GM08714 (cell line): Measurements from ENCODE around the gene KCTD17.

Experiments
- H3K4me3 ChIP-seq: fragments of 200-500 bp; sonication (Bioruptor generic); 2 replicates; pipeline ENCODE4 v1.5.1; 2014; ENCODE audit warnings: mild to moderate bottlenecking, low read length, inconsistent platforms
- ZNF274 ChIP-seq: IDR thresholded peaks from 2 replicates; pipeline ENCODE4 v1.6.1; 2012; ENCODE audit warnings: mild to moderate bottlenecking, low read depth, low read length

The KCTD17 gene

GRCh38 chr22:37026325-37026724, 25.2 kb upstream of the KCTD17 start:
- no peak overlapping the region for H3K4me3 ChIP-seq
- no peak for TF ChIP-seq ZNF274

- TF ChIP-seq ZNF274 = no peak
- no peak overlapping the region for H3K4me3 ChIP-seq
Measured at GRCh38 chr22:37027556-37027955, 24.0 kb upstream of the KCTD17 start.

- no peak for TF ChIP-seq ZNF274
- no peak overlapping the region for H3K4me3 ChIP-seq
Measured at GRCh38 chr22:37028692-37029674, 22.6 kb upstream of the KCTD17 start.

- TF ChIP-seq ZNF274 = no peak
- no peak overlapping the region for H3K4me3 ChIP-seq
Measured at GRCh38 chr22:37030560-37031281, 20.8 kb upstream of the KCTD17 start.

- no peak for TF ChIP-seq ZNF274
- no peak overlapping the region for H3K4me3 ChIP-seq
Measured at GRCh38 chr22:37032134-37032534, 19.4 kb upstream of the KCTD17 start.

GRCh38 chr22:37032535-37033460, 18.7 kb upstream of the KCTD17 start:
- TF ChIP-seq ZNF274 = no peak
- H3K4me3 ChIP-seq = no peak overlapping the region

GRCh38 chr22:37033605-37034430, 17.7 kb upstream of the KCTD17 start:
- H3K4me3 ChIP-seq = no peak overlapping the region
- no peak for TF ChIP-seq ZNF274

GRCh38 chr22:37036655-37037377, 14.7 kb upstream of the KCTD17 start:
- TF ChIP-seq ZNF274 = no peak
- H3K4me3 ChIP-seq = no peak overlapping the region

- no peak for TF ChIP-seq ZNF274
- H3K4me3 ChIP-seq = no peak overlapping the region
Measured at GRCh38 chr22:37037669-37038068, 13.9 kb upstream of the KCTD17 start.

- H3K4me3 ChIP-seq = no peak overlapping the region
- TF ChIP-seq ZNF274 = no peak
Measured at GRCh38 chr22:37039466-37039865, 12.1 kb upstream of the KCTD17 start.

- H3K4me3 ChIP-seq = no peak overlapping the region
- no peak for TF ChIP-seq ZNF274
Measured at GRCh38 chr22:37043209-37043827, 8.2 kb upstream of the KCTD17 start.

GRCh38 chr22:37043828-37044538, 7.6 kb upstream of the KCTD17 start:
- no peak overlapping the region for H3K4me3 ChIP-seq
- TF ChIP-seq ZNF274 = no peak
